HepG2 (cell line): ENCODE results near the gene HCRTR1.

Experiments used
- FOSL2 ChIP-seq: sonication (generic); formaldehyde crosslinking; IDR thresholded peaks from 2 replicates; pipeline ENCODE4 v1.4.0; 2020; ENCODE audit warnings: missing genetic modification reagents
- TF ChIP-seq, protein P1 (sequence below): sonication (generic); formaldehyde crosslinking; IDR thresholded peaks from 2 replicates; pipeline ENCODE4 v1.9.0; 2022; ENCODE audit warnings: low read depth, missing genetic modification reagents
- TF ChIP-seq, protein P2 (sequence below): sonication (generic); formaldehyde crosslinking; IDR thresholded peaks from 2 replicates; pipeline ENCODE4 v1.5.0; 2020; ENCODE audit warnings: mild to moderate bottlenecking, missing genetic modification reagents, moderate library complexity
- TF ChIP-seq, protein P3 (sequence below): sonication (generic); formaldehyde crosslinking; IDR thresholded peaks from 2 replicates; pipeline ENCODE4 v1.4.0; 2020; ENCODE audit warnings: low read depth, mild to moderate bottlenecking, missing genetic modification reagents

DNA sequence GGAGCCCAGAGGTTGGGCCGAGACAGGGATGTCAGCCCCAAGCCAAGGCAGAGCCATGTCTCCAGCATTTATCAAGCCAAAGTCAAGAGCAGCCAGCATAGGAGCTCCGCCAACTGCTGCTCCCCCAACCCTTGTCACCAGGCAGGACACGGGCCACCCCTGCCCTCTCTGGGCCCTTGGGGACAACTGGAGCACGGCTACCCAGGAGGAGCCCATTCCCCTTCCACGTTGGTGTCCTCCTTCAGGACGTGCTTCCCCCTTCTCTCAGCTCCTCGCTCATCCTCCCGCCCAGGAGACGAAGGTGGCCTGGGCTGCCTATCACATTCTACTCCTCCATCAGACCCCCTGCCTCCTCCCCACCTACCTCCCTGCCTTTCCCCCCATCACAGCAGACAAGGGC lies 47.0 kb downstream of the HCRTR1 start:
- TF ChIP-seq FOSL2 (CRISPR knock-in tag): no peak
- TF ChIP-seq, protein P1, sequence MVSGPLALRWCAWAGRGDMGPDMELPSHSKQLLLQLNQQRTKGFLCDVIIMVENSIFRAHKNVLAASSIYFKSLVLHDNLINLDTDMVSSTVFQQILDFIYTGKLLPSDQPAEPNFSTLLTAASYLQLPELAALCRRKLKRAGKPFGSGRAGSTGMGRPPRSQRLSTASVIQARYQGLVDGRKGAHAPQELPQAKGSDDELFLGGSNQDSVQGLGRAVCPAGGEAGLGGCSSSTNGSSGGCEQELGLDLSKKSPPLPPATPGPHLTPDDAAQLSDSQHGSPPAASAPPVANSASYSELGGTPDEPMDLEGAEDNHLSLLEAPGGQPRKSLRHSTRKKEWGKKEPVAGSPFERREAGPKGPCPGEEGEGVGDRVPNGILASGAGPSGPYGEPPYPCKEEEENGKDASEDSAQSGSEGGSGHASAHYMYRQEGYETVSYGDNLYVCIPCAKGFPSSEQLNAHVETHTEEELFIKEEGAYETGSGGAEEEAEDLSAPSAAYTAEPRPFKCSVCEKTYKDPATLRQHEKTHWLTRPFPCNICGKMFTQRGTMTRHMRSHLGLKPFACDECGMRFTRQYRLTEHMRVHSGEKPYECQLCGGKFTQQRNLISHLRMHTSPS (CRISPR knock-in tag): no peak
- TF ChIP-seq, protein P2, sequence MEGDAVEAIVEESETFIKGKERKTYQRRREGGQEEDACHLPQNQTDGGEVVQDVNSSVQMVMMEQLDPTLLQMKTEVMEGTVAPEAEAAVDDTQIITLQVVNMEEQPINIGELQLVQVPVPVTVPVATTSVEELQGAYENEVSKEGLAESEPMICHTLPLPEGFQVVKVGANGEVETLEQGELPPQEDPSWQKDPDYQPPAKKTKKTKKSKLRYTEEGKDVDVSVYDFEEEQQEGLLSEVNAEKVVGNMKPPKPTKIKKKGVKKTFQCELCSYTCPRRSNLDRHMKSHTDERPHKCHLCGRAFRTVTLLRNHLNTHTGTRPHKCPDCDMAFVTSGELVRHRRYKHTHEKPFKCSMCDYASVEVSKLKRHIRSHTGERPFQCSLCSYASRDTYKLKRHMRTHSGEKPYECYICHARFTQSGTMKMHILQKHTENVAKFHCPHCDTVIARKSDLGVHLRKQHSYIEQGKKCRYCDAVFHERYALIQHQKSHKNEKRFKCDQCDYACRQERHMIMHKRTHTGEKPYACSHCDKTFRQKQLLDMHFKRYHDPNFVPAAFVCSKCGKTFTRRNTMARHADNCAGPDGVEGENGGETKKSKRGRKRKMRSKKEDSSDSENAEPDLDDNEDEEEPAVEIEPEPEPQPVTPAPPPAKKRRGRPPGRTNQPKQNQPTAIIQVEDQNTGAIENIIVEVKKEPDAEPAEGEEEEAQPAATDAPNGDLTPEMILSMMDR (CRISPR knock-in tag): no peak
- TF ChIP-seq, protein P3, sequence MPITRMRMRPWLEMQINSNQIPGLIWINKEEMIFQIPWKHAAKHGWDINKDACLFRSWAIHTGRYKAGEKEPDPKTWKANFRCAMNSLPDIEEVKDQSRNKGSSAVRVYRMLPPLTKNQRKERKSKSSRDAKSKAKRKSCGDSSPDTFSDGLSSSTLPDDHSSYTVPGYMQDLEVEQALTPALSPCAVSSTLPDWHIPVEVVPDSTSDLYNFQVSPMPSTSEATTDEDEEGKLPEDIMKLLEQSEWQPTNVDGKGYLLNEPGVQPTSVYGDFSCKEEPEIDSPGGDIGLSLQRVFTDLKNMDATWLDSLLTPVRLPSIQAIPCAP (CRISPR knock-in tag): no peak
